HepG2 (cell line): ENCODE data around the gene HS3ST3B1. TPM values are rescaled to one million over a fixed set of nuclear protein-coding genes. Genes with fewer than 3 reads are reported as not detected.

ENCODE experiments used
- AGO1 ChIP-seq: fragments of 200-400 bp; formaldehyde crosslinking; IDR thresholded peaks from 2 replicates; pipeline ENCODE4 v1.6.1; 2017; ENCODE audit warnings: mild to moderate bottlenecking, low read depth, low read length, moderate library complexity; ENCODE audit not compliant: poor library complexity, severe bottlenecking
- DDIT3 ChIP-seq: sonication (generic); formaldehyde crosslinking; IDR thresholded peaks from 2 replicates; pipeline ENCODE4 v1.4.0; 2020; ENCODE audit warnings: mild to moderate bottlenecking, missing genetic modification reagents
- GABPA ChIP-seq, 2 experiments: IDR thresholded peaks; 2 replicates each; pipeline ENCODE4 v1.6.1; 2011 to 2016; ENCODE audit warnings: low read depth in 2 of 2, low read length in 1 of 2, missing biosample characterization in 1 of 2, missing genetic modification characterization in 1 of 2
- GABPB1 ChIP-seq: IDR thresholded peaks from 2 replicates; pipeline ENCODE4 v1.6.1; 2016; ENCODE audit warnings: mild to moderate bottlenecking, missing genetic modification reagents, moderate library complexity, missing compliant biosample characterization
- HNRNPK ChIP-seq: fragments of 200-400 bp; formaldehyde crosslinking; IDR thresholded peaks from 2 replicates; pipeline ENCODE4 v1.6.1; 2018; ENCODE audit warnings: low read length, low read depth, moderate library complexity, mild to moderate bottlenecking; ENCODE audit not compliant: poor library complexity, severe bottlenecking
- IKZF1 ChIP-seq: fragments of 450-650 bp; IDR thresholded peaks from 2 replicates; pipeline ENCODE4 v1.7.1; 2016
- KLF11 ChIP-seq: IDR thresholded peaks from 2 replicates; pipeline ENCODE4 v1.6.1; 2016; ENCODE audit warnings: missing compliant biosample characterization
- MBNL3 ChIP-seq: fragments of 250-450 bp; sonication (Bioruptor Pico); conservative IDR thresholded peaks from 2 replicates; pipeline ENCODE4 v1.8.0; 2022; ENCODE audit warnings: mild to moderate bottlenecking, inconsistent platforms
- NR2F1 ChIP-seq, 2 experiments: fragments of 450-650 bp in 1 of 2; formaldehyde crosslinking in 1 of 2; IDR thresholded peaks; 2 replicates each; pipeline versions ENCODE4 v1.5.0 to v1.6.1; 2016 to 2020; ENCODE audit warnings: mild to moderate bottlenecking in 1 of 2, missing compliant biosample characterization in 1 of 2, missing genetic modification reagents in 1 of 2, moderate library complexity in 1 of 2
- PAF1 ChIP-seq: IDR thresholded peaks from 2 replicates; pipeline ENCODE4 v1.6.1; 2016; ENCODE audit warnings: missing genetic modification reagents, missing compliant biosample characterization
- PBX3 ChIP-seq: sonication (generic); formaldehyde crosslinking; IDR thresholded peaks from 2 replicates; pipeline ENCODE4 v1.8.1; 2023; ENCODE audit warnings: missing genetic modification reagents, inconsistent platforms, borderline replicate concordance
- SALL1 ChIP-seq: sonication (generic); formaldehyde crosslinking; IDR thresholded peaks from 2 replicates; pipeline ENCODE4 v1.8.0; 2022; ENCODE audit warnings: mild to moderate bottlenecking, missing genetic modification reagents
- SNAPC5 ChIP-seq: sonication (generic); formaldehyde crosslinking; IDR thresholded peaks from 2 replicates; pipeline ENCODE4 v1.8.1; 2023; ENCODE audit warnings: mild to moderate bottlenecking, missing genetic modification reagents, borderline replicate concordance
- SRF ChIP-seq: IDR thresholded peaks from 2 replicates; pipeline ENCODE4 v1.6.1; 2011; ENCODE audit warnings: mild to moderate bottlenecking, low read depth, low read length, moderate library complexity
- SRSF1 ChIP-seq: fragments of 200-400 bp; formaldehyde crosslinking; optimal IDR thresholded peaks from 2 replicates; pipeline ENCODE3; 2017; ENCODE audit warnings: mild to moderate bottlenecking, low read depth, low read length, moderate library complexity
- TP53 ChIP-seq: sonication (generic); formaldehyde crosslinking; conservative IDR thresholded peaks from 2 replicates; pipeline ENCODE4 v1.4.0; 2020; ENCODE audit warnings: missing genetic modification reagents
- TRIM24 ChIP-seq: sonication (generic); formaldehyde crosslinking; IDR thresholded peaks from 2 replicates; pipeline ENCODE4 v1.8.0; 2022; ENCODE audit warnings: mild to moderate bottlenecking, missing genetic modification reagents
- U2AF2 ChIP-seq: fragments of 200-400 bp; formaldehyde crosslinking; IDR thresholded peaks from 2 replicates; pipeline ENCODE4 v1.6.1; 2017; ENCODE audit warnings: low read depth, mild to moderate bottlenecking, low read length
- ZBTB39 ChIP-seq: sonication (generic); formaldehyde crosslinking; IDR thresholded peaks from 2 replicates; pipeline ENCODE4 v1.5.0; 2020; ENCODE audit warnings: missing genetic modification reagents
- ZNF138 ChIP-seq: sonication (generic); formaldehyde crosslinking; IDR thresholded peaks from 2 replicates; pipeline ENCODE4 v1.5.0; 2020; ENCODE audit warnings: mild to moderate bottlenecking, low read depth, missing genetic modification reagents
- ZNF274 ChIP-seq: sonication (generic); formaldehyde crosslinking; IDR thresholded peaks from 2 replicates; pipeline ENCODE4 v1.5.1; 2020; ENCODE audit warnings: mild to moderate bottlenecking, missing genetic modification reagents
- ZNF333 ChIP-seq: sonication (generic); formaldehyde crosslinking; IDR thresholded peaks from 2 replicates; pipeline ENCODE4 v1.4.0; 2020; ENCODE audit warnings: mild to moderate bottlenecking, missing genetic modification reagents, borderline replicate concordance
- ZNF510 ChIP-seq: sonication (generic); formaldehyde crosslinking; IDR thresholded peaks from 2 replicates; pipeline ENCODE4 v1.4.0; 2020; ENCODE audit warnings: low read depth, mild to moderate bottlenecking, missing genetic modification reagents
- ZNF567 ChIP-seq: sonication (generic); formaldehyde crosslinking; IDR thresholded peaks from 2 replicates; pipeline ENCODE4 v1.8.1; 2023; ENCODE audit warnings: mild to moderate bottlenecking, missing genetic modification reagents, borderline replicate concordance
- ZNF615 ChIP-seq: sonication (generic); formaldehyde crosslinking; IDR thresholded peaks from 2 replicates; pipeline ENCODE4 v1.5.0; 2020; ENCODE audit warnings: mild to moderate bottlenecking, missing genetic modification reagents, borderline replicate concordance
- ZNF749 ChIP-seq: sonication (generic); formaldehyde crosslinking; IDR thresholded peaks from 2 replicates; pipeline ENCODE4 v1.8.0; 2022; ENCODE audit warnings: mild to moderate bottlenecking, missing genetic modification reagents, moderate library complexity, borderline replicate concordance
- ZSCAN20 ChIP-seq: sonication (generic); formaldehyde crosslinking; IDR thresholded peaks from 2 replicates; pipeline ENCODE4 v1.4.0; 2020; ENCODE audit warnings: missing genetic modification reagents, mild to moderate bottlenecking, borderline replicate concordance
- ZSCAN22 ChIP-seq: sonication (generic); formaldehyde crosslinking; IDR thresholded peaks from 2 replicates; pipeline ENCODE4 v1.4.0; 2020; ENCODE audit warnings: mild to moderate bottlenecking, missing genetic modification reagents
- polyA plus RNA-seq, 8 experiments: library from polyadenylated mRNA; depleted of rRNA in 3 of 8; stranded (reverse) in 7 of 8; unstranded in 1 of 8; fragments of >200 nt; fragmentation: Illumina TruSeq in 4 of 8; extraction: Trizol in 4 of 8; gene quantifications; 2 replicates each; pipeline versions ENCODE4 v1.2.1 to v1.2.3, GENCODE V29; 2011 to 2016; ENCODE audit warnings: low read depth in 4 of 8, missing spikeins in 1 of 8, mixed read lengths in 1 of 8; ENCODE audit not compliant: insufficient read depth in 1 of 8
- total RNA-seq, 5 experiments: library from RNA; depleted of rRNA; stranded (reverse); fragments of >200 nt; fragmentation: Illumina TruSeq; extraction: Trizol; gene quantifications; 2 replicates each; pipeline ENCODE4 v1.2.3, GENCODE V29; 2016; ENCODE audit warnings: low read depth in 1 of 5

The HS3ST3B1 gene
- total and polyA plus RNA-seq, 2 of the 13 experiments (the other 11 are each of a cell fraction or from before 2014, with no cell fraction given): 15.7 to 39.5 TPM

GRCh38 chr17:14372905-14373613 lies 72.2 kb downstream of the HS3ST3B1 start (continued):
- no peak for TF ChIP-seq ZBTB39 (CRISPR knock-in tag)
- TF ChIP-seq PAF1 (CRISPR knock-in tag): no peak
- TF ChIP-seq PBX3 (CRISPR knock-in tag): no peak
- no peak for TF ChIP-seq ZNF615 (CRISPR knock-in tag)
- TF ChIP-seq HNRNPK: no peak
- TF ChIP-seq U2AF2: no peak
- no peak for TF ChIP-seq ZNF138 (CRISPR knock-in tag)
- no peak for TF ChIP-seq IKZF1
- TF ChIP-seq AGO1: no peak
- no peak for TF ChIP-seq ZNF567 (CRISPR knock-in tag)
- no peak for TF ChIP-seq GABPA (IDR thresholded peaks at IDR 0.05; ENCODE audit: low read depth, low read length)
- 0 out of 2 replicates have a peak, but pooled peaks have one; percentile 0 for TF ChIP-seq GABPA (CRISPR knock-in tag; IDR thresholded peaks at IDR 0.05; ENCODE audit: low read depth)
- TF ChIP-seq SRSF1: no peak
- TF ChIP-seq DDIT3 (CRISPR knock-in tag): no peak
- TF ChIP-seq ZNF333: no peak
- no peak for TF ChIP-seq SNAPC5 (CRISPR knock-in tag)
- TF ChIP-seq ZSCAN22 (CRISPR knock-in tag): peak; percentile 23; the same call in 1 of the 2 replicates
- TF ChIP-seq TRIM24: no peak
- peak; percentile 45 for TF ChIP-seq GABPB1 (CRISPR knock-in tag)
- TF ChIP-seq ZNF274: no peak
- peak; percentile 38; the same call in 1 of the 2 replicates for TF ChIP-seq ZNF510
- no peak; the same call in 1 of the 2 replicates for TF ChIP-seq TP53 (CRISPR knock-in tag)
- TF ChIP-seq KLF11 (CRISPR knock-in tag): no peak
- TF ChIP-seq SALL1: peak; percentile 91
- no peak for TF ChIP-seq MBNL3 (CRISPR knock-in tag)
- TF ChIP-seq SRF: no peak
- TF ChIP-seq ZSCAN20 (CRISPR knock-in tag): no peak
- peak; percentile 97 to 99 for TF ChIP-seq NR2F1 (CRISPR knock-in tag; IDR thresholded peaks at IDR 0.05)
- no peak; the same call in 1 of the 2 replicates for TF ChIP-seq ZNF749
